Measurements from ENCODE around the gene CMYA5.
"Not testable (repeated sequence)": the region's sequence is repeated elsewhere in the genome, so short reads cannot be mapped to it uniquely, and the experiment has no call there.

The CMYA5 gene

GRCh38 chr5:79746642-79747569 is 57.3 kb downstream of the CMYA5 start:
- DNase-seq (ENCODE audit: extremely low read depth in 1 of 2, low read depth in 1 of 2), result no peak

- DNase-seq (ENCODE audit: extremely low read depth in 1 of 2, low read depth in 1 of 2), result no peak
Measured at GRCh38 chr5:79750611-79751510, 61.2 kb downstream of the CMYA5 start.

GRCh38 chr5:79753092-79753491 is 63.5 kb downstream of the CMYA5 start:
- DNase-seq (ENCODE audit: extremely low read depth in 1 of 2, low read depth in 1 of 2), result no peak

- no peak for DNase-seq (ENCODE audit: extremely low read depth in 1 of 2, low read depth in 1 of 2)
Measured at GRCh38 chr5:79753877-79754645, 64.4 kb downstream of the CMYA5 start.

- no peak for DNase-seq (ENCODE audit: extremely low read depth in 1 of 2, low read depth in 1 of 2)
Measured at GRCh38 chr5:79754865-79755555, 65.4 kb downstream of the CMYA5 start.

GRCh38 chr5:79756076-79756475 is 66.4 kb downstream of the CMYA5 start:
- DNase-seq (ENCODE audit: extremely low read depth in 1 of 2, low read depth in 1 of 2), result no peak

- DNase-seq (ENCODE audit: extremely low read depth in 1 of 2, low read depth in 1 of 2), result no peak
Measured at GRCh38 chr5:79759436-79759835, 69.8 kb downstream of the CMYA5 start.

GRCh38 chr5:79759848-79760247 is 70.2 kb downstream of the CMYA5 start:
- no peak for DNase-seq (ENCODE audit: extremely low read depth in 1 of 2, low read depth in 1 of 2)

GRCh38 chr5:79762929-79763328 is 73.3 kb downstream of the CMYA5 start:
- DNase-seq (ENCODE audit: extremely low read depth in 1 of 2, low read depth in 1 of 2), result no peak

GRCh38 chr5:79764147-79764546 is 74.5 kb downstream of the CMYA5 start:
- DNase-seq (ENCODE audit: extremely low read depth in 1 of 2, low read depth in 1 of 2), result not testable (repeated sequence)

GRCh38 chr5:79771387-79771786 is 81.8 kb downstream of the CMYA5 start:
- no peak for DNase-seq (ENCODE audit: extremely low read depth in 1 of 2, low read depth in 1 of 2)

- DNase-seq (ENCODE audit: extremely low read depth in 1 of 2, low read depth in 1 of 2), result no peak
Measured at GRCh38 chr5:79772651-79773050, 83.0 kb downstream of the CMYA5 start.

- no peak for DNase-seq (ENCODE audit: extremely low read depth in 1 of 2, low read depth in 1 of 2)
Measured at GRCh38 chr5:79773612-79774011, 84.0 kb downstream of the CMYA5 start.

- DNase-seq (ENCODE audit: extremely low read depth in 1 of 2, low read depth in 1 of 2), result no peak
Measured at GRCh38 chr5:79774171-79774854, 84.7 kb downstream of the CMYA5 start.

- DNase-seq (ENCODE audit: extremely low read depth in 1 of 2, low read depth in 1 of 2), result no peak
Measured at GRCh38 chr5:79774855-79775237, 85.2 kb downstream of the CMYA5 start.

- DNase-seq (ENCODE audit: extremely low read depth in 1 of 2, low read depth in 1 of 2), result not testable (repeated sequence)
Measured at GRCh38 chr5:79784741-79785140, 95.1 kb downstream of the CMYA5 start.

- DNase-seq (ENCODE audit: extremely low read depth in 1 of 2, low read depth in 1 of 2), result no peak
Measured at GRCh38 chr5:79785983-79786382, 96.3 kb downstream of the CMYA5 start.

- no peak for DNase-seq (ENCODE audit: extremely low read depth in 1 of 2, low read depth in 1 of 2)
Measured at GRCh38 chr5:79787448-79787847, 97.8 kb downstream of the CMYA5 start.

GRCh38 chr5:79791843-79792242 is 102.2 kb downstream of the CMYA5 start:
- no peak for DNase-seq (ENCODE audit: extremely low read depth in 1 of 2, low read depth in 1 of 2)

- no peak for DNase-seq (ENCODE audit: extremely low read depth in 1 of 2, low read depth in 1 of 2)
Measured at GRCh38 chr5:79792463-79792862, 102.8 kb downstream of the CMYA5 start.

Data from activated CD8-positive, alpha-beta memory T cell treated with anti-CD3 and anti-CD28 coated beads for 1 hour (primary cell).